ENCODE data around the gene LRRN2.

DNA sequence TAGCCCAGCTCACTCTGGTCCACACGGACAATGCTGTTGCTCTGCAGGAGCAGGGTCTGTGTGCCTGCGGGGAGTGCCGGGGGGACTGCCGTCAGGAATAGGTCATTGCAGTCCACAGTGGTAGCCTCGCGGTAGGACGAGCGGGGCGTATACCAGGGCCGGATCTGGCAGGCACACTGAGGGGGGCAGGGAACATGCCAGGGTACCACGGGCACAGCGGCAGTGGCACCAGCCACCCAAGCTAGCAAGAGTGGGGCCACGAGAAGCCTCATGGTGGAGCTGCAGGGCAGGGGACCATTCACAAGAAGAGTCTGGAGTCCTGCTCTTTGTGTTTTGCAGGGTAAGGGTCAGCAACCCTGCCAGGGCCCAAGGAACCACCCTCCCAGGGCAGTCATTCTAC is 65.8 kb downstream of the LRRN2 start:
- TF ChIP-seq, protein P1, sequence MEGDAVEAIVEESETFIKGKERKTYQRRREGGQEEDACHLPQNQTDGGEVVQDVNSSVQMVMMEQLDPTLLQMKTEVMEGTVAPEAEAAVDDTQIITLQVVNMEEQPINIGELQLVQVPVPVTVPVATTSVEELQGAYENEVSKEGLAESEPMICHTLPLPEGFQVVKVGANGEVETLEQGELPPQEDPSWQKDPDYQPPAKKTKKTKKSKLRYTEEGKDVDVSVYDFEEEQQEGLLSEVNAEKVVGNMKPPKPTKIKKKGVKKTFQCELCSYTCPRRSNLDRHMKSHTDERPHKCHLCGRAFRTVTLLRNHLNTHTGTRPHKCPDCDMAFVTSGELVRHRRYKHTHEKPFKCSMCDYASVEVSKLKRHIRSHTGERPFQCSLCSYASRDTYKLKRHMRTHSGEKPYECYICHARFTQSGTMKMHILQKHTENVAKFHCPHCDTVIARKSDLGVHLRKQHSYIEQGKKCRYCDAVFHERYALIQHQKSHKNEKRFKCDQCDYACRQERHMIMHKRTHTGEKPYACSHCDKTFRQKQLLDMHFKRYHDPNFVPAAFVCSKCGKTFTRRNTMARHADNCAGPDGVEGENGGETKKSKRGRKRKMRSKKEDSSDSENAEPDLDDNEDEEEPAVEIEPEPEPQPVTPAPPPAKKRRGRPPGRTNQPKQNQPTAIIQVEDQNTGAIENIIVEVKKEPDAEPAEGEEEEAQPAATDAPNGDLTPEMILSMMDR (IDR thresholded peaks at IDR 0.05; ENCODE audit: extremely low read depth in 1 of 2, insufficient read depth in 1 of 2, low read depth in 1 of 2, low read length in 2 of 2) = no peak
- no peak for TF ChIP-seq POLR2A (IDR thresholded peaks at IDR 0.05; ENCODE audit: low read depth, low read length)
